A549 (cell line): ENCODE data around the gene MYB. TPM values are rescaled to one million over a fixed set of nuclear protein-coding genes. Genes with fewer than 3 reads are reported as not detected.
"Not testable (repeated sequence)": the region's sequence is repeated elsewhere in the genome, so short reads cannot be mapped to it uniquely, and the experiment has no call there.

Source experiments
- ATAC-seq, 2 experiments: fragments of 200-7000 bp in 1 of 2; fragments of >200 bp in 1 of 2; cut with Nextera tagmentation in 1 of 2; cut with Tn5 transposase in 1 of 2; 3 replicates each; pipeline versions ENCODE4 v1.8.0 to v1.9.1; 2018 to 2020; ENCODE audit warnings: mild to moderate bottlenecking in 1 of 2, moderate library complexity in 1 of 2
- CTCF ChIA-PET: fragments of 300-600 bp; sonication (Branson Sonifier 250); formaldehyde crosslinking; extraction: SDS; loops from one replicate; lab custom pipeline; 2021; ENCODE audit warnings: antibody characterized with exemption, inconsistent platforms; lab: Yijun Ruan, JAX
- POLR2A ChIA-PET: fragments of 350-600 bp; formaldehyde crosslinking; extraction: SDS; loops from one replicate; lab custom pipeline; 2021; ENCODE audit warnings: antibody characterized with exemption, inconsistent platforms; lab: Yijun Ruan, JAX
- DNase-seq, 2 experiments: peaks; one replicate each; pipeline versions ENCODE4 v3.0.0 to v3.0.0-alpha.2; 2011 to 2016; ENCODE audit warnings: low read depth in 1 of 2, low spot score in 1 of 2
- FAIRE-seq: peaks from 2 replicates; lab custom pipeline; 2011; peaks lifted over from hg19 to GRCh38; lab: Jason Lieb, UNC
- H3K27ac ChIP-seq, 2 experiments: fragments of >200 bp; sonication (Bioruptor Twin); formaldehyde crosslinking; 3 replicates each; pipeline ENCODE4 v1.5.1; 2016 to 2017
- H3K4me1 ChIP-seq: fragments of >200 bp; sonication (Bioruptor Twin); formaldehyde crosslinking; 3 replicates; pipeline ENCODE4 v1.6.1; 2016
- H3K4me2 ChIP-seq: fragments of >200 bp; sonication (Bioruptor Twin); formaldehyde crosslinking; 3 replicates; pipeline ENCODE4 v1.6.1; 2016
- H3K4me3 ChIP-seq: fragments of >200 bp; sonication (Bioruptor Twin); formaldehyde crosslinking; 3 replicates; pipeline ENCODE4 v1.5.1; 2016
- H3K9me3 ChIP-seq: fragments of >200 bp; sonication (Bioruptor Twin); formaldehyde crosslinking; 3 replicates; pipeline ENCODE4 v1.6.1; 2016
- BHLHE40 ChIP-seq: IDR thresholded peaks from 2 replicates; pipeline ENCODE4 v1.6.1; 2012; ENCODE audit warnings: low read depth, low read length, inconsistent platforms
- CTCF ChIP-seq: fragments of >200 bp; sonication (Bioruptor Twin); formaldehyde crosslinking; IDR thresholded peaks from 3 replicates; pipeline ENCODE4 v1.5.1; 2016
- EHF ChIP-seq: fragments of 250-450 bp; sonication (Bioruptor Pico); IDR thresholded peaks from 2 replicates; pipeline ENCODE4 v1.5.0; 2020; ENCODE audit warnings: mild to moderate bottlenecking
- FOSB ChIP-seq: fragments of 250-450 bp; sonication (Bioruptor Pico); IDR thresholded peaks from 2 replicates; pipeline ENCODE4 v1.5.0; 2020; ENCODE audit warnings: mild to moderate bottlenecking, moderate library complexity
- KDM1A ChIP-seq: fragments of 200-600 bp; sonication (generic); IDR thresholded peaks from 2 replicates; pipeline ENCODE4 v1.6.1; 2016; ENCODE audit warnings: low read depth, mild to moderate bottlenecking
- MAX ChIP-seq: IDR thresholded peaks from 2 replicates; pipeline ENCODE4 v1.6.1; 2012
- NFE2L2 ChIP-seq: fragments of 150-350 bp; conservative IDR thresholded peaks from 2 replicates; pipeline ENCODE4 v1.6.1; 2014; ENCODE audit warnings: low read length
- POLR2AphosphoS2 ChIP-seq: conservative IDR thresholded peaks from 2 replicates; pipeline ENCODE4 v1.6.1; 2012; ENCODE audit warnings: low read length, improper control_type of control experiment, inconsistent platforms
- RFX5 ChIP-seq: fragments of 450-650 bp; IDR thresholded peaks from 2 replicates; pipeline ENCODE4 v1.7.1; 2014; ENCODE audit warnings: antibody characterized with exemption, mild to moderate bottlenecking, moderate library complexity
- SMC3 ChIP-seq: fragments of >200 bp; sonication (Bioruptor Twin); formaldehyde crosslinking; IDR thresholded peaks from 3 replicates; pipeline ENCODE4 v1.6.1; 2018; ENCODE audit warnings: inconsistent platforms
- SREBF2 ChIP-seq: fragments of 450-650 bp; IDR thresholded peaks from 2 replicates; pipeline ENCODE4 v1.6.1; 2014; ENCODE audit warnings: mild to moderate bottlenecking, moderate library complexity
- ZC3H11A ChIP-seq: fragments of 450-650 bp; IDR thresholded peaks from 2 replicates; pipeline ENCODE4 v1.6.1; 2014; ENCODE audit warnings: antibody characterized with exemption, mild to moderate bottlenecking
- ZFP36 ChIP-seq: fragments of 450-650 bp; IDR thresholded peaks from 2 replicates; pipeline ENCODE4 v1.6.1; 2014; ENCODE audit warnings: borderline replicate concordance; ENCODE audit not compliant: partially characterized antibody
- WGBS: methylation state at CpG from one replicate; pipeline ENCODE4 v1.1.6; 2017; ENCODE audit errors: missing lambda C conversion rate; 5-methylcytosine and 5-hydroxymethylcytosine counted together
- polyA plus RNA-seq, 4 experiments: library from polyadenylated mRNA; depleted of rRNA in 3 of 4; stranded (reverse); fragments of >200 nt; fragmentation: RNase III in 1 of 4; extraction: RNeasy Plus Mini Kit Qiagen cat#74134 plus additional on column Dnase treatment in 1 of 4; gene quantifications; 2 replicates in 3 of 4; 3 replicates in 1 of 4; pipeline ENCODE4 v1.2.3, GENCODE V29; 2011 to 2017

The MYB gene
- polyA plus RNA-seq, 2 of the 4 experiments (the other 2 are of a cell fraction) = 0.22 to 0.27 TPM

- POLR2A ChIA-PET, DNase-seq, CTCF ChIA-PET, H3K4me2 ChIP-seq, H3K9me3 ChIP-seq, H3K27ac ChIP-seq, H3K4me3 ChIP-seq, H3K4me1 ChIP-seq, ATAC-seq, FAIRE-seq: not testable (repeated sequence)
- 41% methylated on average over 2 of the region's 2 CpGs for WGBS
Measured at GRCh38 chr6:135150481-135150880, 30.6 kb upstream of the MYB start.

GRCh38 chr6:135154125-135154524, 27.0 kb upstream of the MYB start:
- POLR2A ChIA-PET, H3K4me1 ChIP-seq, H3K9me3 ChIP-seq, CTCF ChIA-PET, H3K4me3 ChIP-seq, FAIRE-seq, H3K4me2 ChIP-seq, ATAC-seq, H3K27ac ChIP-seq, DNase-seq: not testable (repeated sequence)
- WGBS = 3% methylated on average over 2 of the region's 2 CpGs

GRCh38 chr6:135158397-135158796, 22.7 kb upstream of the MYB start:
- no peak for DNase-seq
- Histone ChIP-seq H3K9me3 (no peaks in the 10 kb centered on the region), H3K27ac (no peak overlapping the region)
- no peak for ATAC-seq
- POLR2A ChIA-PET = no interaction called here
- TF ChIP-seq ZC3H11A (no peak), EHF (CRISPR knock-in tag) (no peak), ZFP36 (no peak), FOSB (CRISPR knock-in tag) (no peak), NFE2L2 (no peak), KDM1A (no peak)
- TF ChIP-seq, all 56 proteins: peak for 0
- Histone ChIP-seq H3K4me3 (no peak overlapping the region), H3K4me2 (no peak overlapping the region), H3K4me1 (no peaks in the 10 kb centered on the region)
- FAIRE-seq = no peak
- CTCF ChIA-PET = interaction anchor here (0.6 to 0.9 kb wide), 4 partner anchors 14 to 219 kb away, joined by 3 to 5 read pairs (median 4); no protein-coding TSS in a partner anchor
- WGBS = 34% methylated on average over 4 of the region's 4 CpGs

GRCh38 chr6:135159531-135159930, 21.6 kb upstream of the MYB start:
- no peak for ATAC-seq
- ChIA-PET POLR2A (interaction anchor here (0.7 kb wide), 1 partner anchor 23 kb away, joined by 4 read pairs; no protein-coding TSS in a partner anchor), CTCF (interaction anchor here (0.5 to 1.2 kb wide), 3 partner anchors 12 to 15 kb away, joined by 3 read pairs; no protein-coding TSS in a partner anchor)
- 32% methylated on average over 3 of the region's 3 CpGs for WGBS
- DNase-seq = no peak
- no peak overlapping the region for H3K27ac ChIP-seq
- no peak overlapping the region for H3K4me2 ChIP-seq
- H3K4me3 ChIP-seq = no peak overlapping the region
- TF ChIP-seq POLR2AphosphoS2 (no peak), BHLHE40 (no peak), MAX (no peak), SMC3 (no peak), SREBF2 (no peak), CTCF (no peak), RFX5 (no peak)
- H3K4me1 ChIP-seq = no peaks in the 10 kb centered on the region
- H3K9me3 ChIP-seq = no peaks in the 10 kb centered on the region
- FAIRE-seq = no peak
